Fibroblast of pulmonary artery (primary cell): ENCODE measurements around the gene ABAT.

Experiments used
- DNase-seq: peaks from one replicate; pipeline ENCODE4 v3.0.0-alpha.2; 2010; ENCODE audit warnings: low read depth
- H3K4me3 ChIP-seq: replicated peaks from 2 replicates; pipeline ENCODE4 v1.5.1; 2011; ENCODE audit warnings: low read depth, mild to moderate bottlenecking, control low read depth, low read length, moderate library complexity
- CTCF ChIP-seq: IDR thresholded peaks from 2 replicates; pipeline ENCODE4 v1.5.1; 2011; ENCODE audit warnings: mild to moderate bottlenecking, control low read depth, low read length, inconsistent platforms; ENCODE audit errors: missing control alignments

Gene ABAT

DNA sequence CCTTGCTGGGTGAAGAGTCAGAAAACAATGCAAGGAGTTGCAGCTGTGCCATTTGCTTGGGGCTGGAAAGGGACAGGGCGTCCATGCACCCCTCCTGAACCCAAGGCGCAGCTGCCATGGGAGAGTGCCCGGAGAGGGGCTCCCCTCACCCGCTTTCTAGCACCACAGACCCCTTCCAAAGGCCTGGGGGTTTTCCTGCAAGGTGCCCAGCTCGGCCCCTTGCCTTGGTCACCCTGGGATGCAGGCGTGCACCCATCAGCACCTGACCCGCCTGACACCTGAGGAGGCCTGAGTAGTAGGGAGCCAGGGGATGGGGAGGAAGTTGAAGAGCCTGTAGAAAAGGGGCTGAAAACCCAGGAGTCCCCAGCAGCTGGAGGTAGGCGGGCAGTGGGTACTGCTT lies 92.8 kb downstream of the ABAT start:
- no peak for TF ChIP-seq CTCF
- DNase-seq: no peak
- H3K4me3 ChIP-seq: no peak overlapping the region

DNA sequence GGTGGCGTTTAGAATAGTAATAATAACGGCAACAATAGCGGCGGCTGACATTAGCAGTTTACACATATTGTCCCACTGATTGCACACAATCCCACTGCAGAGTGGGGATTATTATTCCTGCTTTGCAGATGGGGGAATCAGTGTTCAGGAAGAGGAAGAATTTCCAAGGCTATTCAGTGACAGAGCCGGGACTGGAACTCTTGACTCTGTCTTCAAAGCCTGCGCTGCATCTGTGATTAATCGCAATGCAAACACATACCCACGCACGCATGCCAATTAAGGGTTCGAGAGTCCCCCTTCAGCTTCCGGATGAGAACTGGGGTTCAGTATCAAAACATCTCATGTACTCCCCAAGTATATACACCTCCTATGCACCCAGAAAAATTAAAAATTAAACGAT lies 93.9 kb downstream of the ABAT start:
- no peak for TF ChIP-seq CTCF
- no peak overlapping the region for H3K4me3 ChIP-seq
- no peak for DNase-seq

DNA sequence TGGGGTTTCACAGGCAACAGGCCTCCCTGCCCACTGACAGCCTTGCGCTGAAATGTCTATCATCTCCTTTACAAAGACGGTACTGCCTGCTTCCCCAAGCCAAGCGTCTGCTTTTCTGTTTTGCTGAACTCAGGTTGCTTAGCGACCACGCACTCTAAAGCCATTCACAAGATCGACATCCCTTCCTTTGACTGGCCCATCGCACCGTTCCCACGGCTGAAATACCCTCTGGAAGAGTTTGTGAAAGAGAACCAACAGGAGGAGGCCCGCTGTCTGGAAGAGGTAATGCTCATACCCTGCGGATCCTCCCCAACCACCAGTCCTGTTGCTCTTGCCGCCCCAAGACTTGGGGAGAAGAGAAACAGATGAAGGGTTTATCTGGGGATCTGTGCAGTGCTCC lies 94.3 kb downstream of the ABAT start:
- no peak for DNase-seq
- no peak for TF ChIP-seq CTCF
- H3K4me3 ChIP-seq: no peak overlapping the region

- no peak overlapping the region for H3K4me3 ChIP-seq
- no peak for DNase-seq
- TF ChIP-seq CTCF: no peak
These were observed 99.1 kb downstream of the ABAT start for GRCh38 chr16:8773537-8773936.

GRCh38 chr16:8774208-8774607 lies 99.8 kb downstream of the ABAT start:
- no peak for TF ChIP-seq CTCF
- no peak overlapping the region for H3K4me3 ChIP-seq
- no peak for DNase-seq

GRCh38 chr16:8775359-8775758 lies 100.9 kb downstream of the ABAT start:
- DNase-seq: no peak
- no peak overlapping the region for H3K4me3 ChIP-seq
- TF ChIP-seq CTCF: no peak

DNA sequence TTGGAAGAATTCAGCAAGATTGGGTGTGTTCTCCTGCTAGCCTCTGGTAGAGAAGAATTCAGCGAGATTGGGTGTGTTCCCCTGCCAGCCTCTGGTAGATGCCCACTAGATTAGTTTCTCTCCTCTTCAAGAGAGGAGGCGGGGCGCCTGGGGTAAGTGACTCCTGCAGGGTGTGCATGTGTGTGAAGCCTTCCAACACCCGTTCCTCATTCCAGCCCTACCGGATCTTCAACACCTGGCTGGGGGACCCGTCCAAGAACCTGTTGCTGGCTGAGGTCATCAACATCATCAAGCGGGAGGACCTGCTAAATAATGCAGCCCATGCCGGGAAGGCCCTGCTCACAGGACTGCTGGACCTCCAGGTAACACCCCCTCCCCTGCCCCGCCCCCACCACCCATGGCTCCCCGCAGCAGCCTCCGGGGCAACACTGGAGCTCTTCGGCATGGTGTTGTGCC lies 101.7 kb downstream of the ABAT start:
- no peak for TF ChIP-seq CTCF
- DNase-seq: no peak

More for the DNA sequence above, 101.7 kb downstream of the ABAT start:
- no peak overlapping the region for H3K4me3 ChIP-seq
